Neural cell (in vitro differentiated cells): ENCODE measurements around the gene GNG7.

Source experiments
- EP300 ChIP-seq: fragments of 450-650 bp; conservative IDR thresholded peaks from 2 replicates; pipeline ENCODE4 v1.6.1; 2014; ENCODE audit warnings: antibody characterized with exemption, mild to moderate bottlenecking, moderate library complexity; ENCODE audit not compliant: poor library complexity, severe bottlenecking
- EZH2 ChIP-seq: fragments of 200-600, 300-800 bp; shearing (Covaris generic), sonication (generic); IDR thresholded peaks from 2 replicates; pipeline ENCODE4 v1.6.1; 2014; ENCODE audit warnings: antibody characterized with exemption, low read length, borderline replicate concordance, mild to moderate bottlenecking; ENCODE audit not compliant: insufficient read depth, poor library complexity, severe bottlenecking
- MXI1 ChIP-seq: fragments of 450-650 bp; conservative IDR thresholded peaks from 2 replicates; pipeline ENCODE4 v1.6.1; 2014; ENCODE audit warnings: antibody characterized with exemption, mild to moderate bottlenecking; ENCODE audit not compliant: poor library complexity, severe bottlenecking
- POLR2AphosphoS5 ChIP-seq: IDR thresholded peaks from 2 replicates; pipeline ENCODE4 v1.6.1; 2012
- RAD21 ChIP-seq: fragments of 450-650 bp; conservative IDR thresholded peaks from 2 replicates; pipeline ENCODE4 v1.6.1; 2014; ENCODE audit warnings: antibody characterized with exemption, mild to moderate bottlenecking, moderate library complexity
- REST ChIP-seq: IDR thresholded peaks from 2 replicates; pipeline ENCODE4 v1.6.1; 2012; ENCODE audit warnings: borderline replicate concordance
- TAF1 ChIP-seq: IDR thresholded peaks from 2 replicates; pipeline ENCODE4 v1.6.1; 2012; ENCODE audit warnings: low read depth
- TF ChIP-seq, protein P1 (sequence below): fragments of 450-650 bp; IDR thresholded peaks from 2 replicates; pipeline ENCODE4 v1.5.1; 2014; ENCODE audit warnings: antibody characterized with exemption, mild to moderate bottlenecking, moderate library complexity; ENCODE audit not compliant: poor library complexity, severe bottlenecking

- TF ChIP-seq, protein P1, sequence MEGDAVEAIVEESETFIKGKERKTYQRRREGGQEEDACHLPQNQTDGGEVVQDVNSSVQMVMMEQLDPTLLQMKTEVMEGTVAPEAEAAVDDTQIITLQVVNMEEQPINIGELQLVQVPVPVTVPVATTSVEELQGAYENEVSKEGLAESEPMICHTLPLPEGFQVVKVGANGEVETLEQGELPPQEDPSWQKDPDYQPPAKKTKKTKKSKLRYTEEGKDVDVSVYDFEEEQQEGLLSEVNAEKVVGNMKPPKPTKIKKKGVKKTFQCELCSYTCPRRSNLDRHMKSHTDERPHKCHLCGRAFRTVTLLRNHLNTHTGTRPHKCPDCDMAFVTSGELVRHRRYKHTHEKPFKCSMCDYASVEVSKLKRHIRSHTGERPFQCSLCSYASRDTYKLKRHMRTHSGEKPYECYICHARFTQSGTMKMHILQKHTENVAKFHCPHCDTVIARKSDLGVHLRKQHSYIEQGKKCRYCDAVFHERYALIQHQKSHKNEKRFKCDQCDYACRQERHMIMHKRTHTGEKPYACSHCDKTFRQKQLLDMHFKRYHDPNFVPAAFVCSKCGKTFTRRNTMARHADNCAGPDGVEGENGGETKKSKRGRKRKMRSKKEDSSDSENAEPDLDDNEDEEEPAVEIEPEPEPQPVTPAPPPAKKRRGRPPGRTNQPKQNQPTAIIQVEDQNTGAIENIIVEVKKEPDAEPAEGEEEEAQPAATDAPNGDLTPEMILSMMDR, result no peak
- no peak for TF ChIP-seq POLR2AphosphoS5
- no peak for TF ChIP-seq EP300
- no peak for TF ChIP-seq TAF1
- TF ChIP-seq MXI1, result no peak
- no peak for TF ChIP-seq REST
- no peak for TF ChIP-seq EZH2
- TF ChIP-seq RAD21, result no peak
These were observed 227.3 kb downstream of the GNG7 start for GRCh38 chr19:2475018-2475701.
